Endothelial cell of umbilical vein (primary cell): ENCODE data around the gene KIZ. TPM values are rescaled to one million over a fixed set of nuclear protein-coding genes. Genes with fewer than 3 reads are reported as not detected.
A peak's percentile ranks its signal among the peaks of the same experiment; 100 is the strongest.

Experiments used
- BruUV-seq: library from RNA; stranded (reverse); fragments of 400-500 nt; replicated peaks from 2 replicates; lab custom pipeline; 2021; lab: Mats Ljungman, UMichigan
- CTCF ChIA-PET: fragments of 300-600, 350-600 bp; sonication (Branson Sonifier 250); formaldehyde crosslinking; loops from one replicate; lab custom pipeline; 2021; ENCODE audit warnings: antibody characterized with exemption, inconsistent platforms; lab: Charles Lee
- POLR2A ChIA-PET: fragments of 300-600, 350-600 bp; sonication (Branson Sonifier 250); formaldehyde crosslinking; loops from one replicate; lab custom pipeline; 2021; ENCODE audit warnings: antibody characterized with exemption, inconsistent platforms; lab: Charles Lee
- DNase-seq: peaks from one replicate; pipeline ENCODE4 v3.0.0-alpha.2; 2011; ENCODE audit warnings: low read depth, low spot score
- FAIRE-seq: peaks from 2 replicates; lab custom pipeline; 2011; peaks lifted over from hg19 to GRCh38; lab: Jason Lieb, UNC
- H2AFZ ChIP-seq: 2 replicates; pipeline ENCODE4 v1.6.0; 2012; ENCODE audit warnings: low read depth, low read length, control low read depth, inconsistent platforms
- H3K27ac ChIP-seq: 2 replicates; pipeline ENCODE4 v1.5.1; 2011; ENCODE audit warnings: low read depth, mild to moderate bottlenecking, control low read depth, low read length, moderate library complexity; ENCODE audit not compliant: insufficient read depth
- H3K27me3 ChIP-seq, 2 experiments: 2 replicates each; pipeline versions ENCODE4 v1.6.0 to v1.6.1; 2011; ENCODE audit warnings: low read length in 2 of 2, mixed read lengths in 1 of 2; ENCODE audit not compliant: control insufficient read depth in 2 of 2, insufficient read depth in 2 of 2
- H3K36me3 ChIP-seq, 2 experiments: 2 replicates in 1 of 2; 3 replicates in 1 of 2; pipeline ENCODE4 v1.5.1; 2011; ENCODE audit warnings: low read length in 2 of 2, mild to moderate bottlenecking in 1 of 2, moderate library complexity in 1 of 2; ENCODE audit not compliant: control insufficient read depth in 2 of 2, insufficient read depth in 2 of 2; ENCODE audit errors: extremely low read depth in 1 of 2
- H3K4me1 ChIP-seq: 3 replicates; pipeline ENCODE4 v1.5.1; 2011; ENCODE audit warnings: mild to moderate bottlenecking, low read length; ENCODE audit not compliant: control insufficient read depth, insufficient read depth; ENCODE audit errors: extremely low read depth
- H3K4me2 ChIP-seq: 2 replicates; pipeline ENCODE4 v1.6.1; 2011; ENCODE audit warnings: low read length, control low read depth, mixed read lengths; ENCODE audit not compliant: insufficient read depth
- H3K4me3 ChIP-seq, 3 experiments: fragments of 200-600 bp in 1 of 3; sonication (generic), shearing (Covaris generic) in 1 of 3; replicated peaks in 1 of 3; 2 replicates each; pipeline ENCODE4 v1.5.1; 2011 to 2016; ENCODE audit warnings: control low read depth in 3 of 3, low read length in 3 of 3, mild to moderate bottlenecking in 2 of 3, inconsistent platforms in 1 of 3, low read depth in 1 of 3, moderate library complexity in 1 of 3; ENCODE audit not compliant: insufficient read depth in 1 of 3
- H3K79me2 ChIP-seq: 2 replicates; pipeline ENCODE4 v1.6.0; 2012; ENCODE audit warnings: low read length, inconsistent platforms; ENCODE audit not compliant: control insufficient read depth, insufficient read depth
- H3K9ac ChIP-seq: replicated peaks from 2 replicates; pipeline ENCODE3; 2011; ENCODE audit warnings: low read length, control low read depth; ENCODE audit not compliant: insufficient read depth; ENCODE audit errors: extremely low read depth
- H3K9me1 ChIP-seq: replicated peaks from 3 replicates; pipeline ENCODE4 v1.6.0; 2011; ENCODE audit warnings: mild to moderate bottlenecking, low read length; ENCODE audit not compliant: control insufficient read depth, insufficient read depth; ENCODE audit errors: extremely low read depth
- H3K9me3 ChIP-seq: replicated peaks from 2 replicates; pipeline ENCODE4 v1.5.1; 2012; ENCODE audit warnings: low read length, inconsistent platforms; ENCODE audit not compliant: control insufficient read depth, insufficient read depth
- H4K20me1 ChIP-seq: replicated peaks from 2 replicates; pipeline ENCODE3; 2011; ENCODE audit warnings: mild to moderate bottlenecking, low read length; ENCODE audit not compliant: control insufficient read depth, insufficient read depth; ENCODE audit errors: extremely low read depth
- EZH2 ChIP-seq: IDR thresholded peaks from 2 replicates; pipeline ENCODE4 v1.6.1; 2012; ENCODE audit warnings: borderline replicate concordance, low read depth, mild to moderate bottlenecking, moderate library complexity, low read length, inconsistent platforms; ENCODE audit not compliant: severe bottlenecking
- FOS ChIP-seq: IDR thresholded peaks from 2 replicates; pipeline ENCODE4 v1.6.1; 2011; ENCODE audit warnings: mild to moderate bottlenecking, low read length, moderate library complexity, borderline replicate concordance; ENCODE audit not compliant: insufficient read depth
- GATA2 ChIP-seq: IDR thresholded peaks from 2 replicates; pipeline ENCODE4 v1.7.0; 2011; ENCODE audit warnings: low read depth, mild to moderate bottlenecking, moderate library complexity, mixed read lengths, low read length; ENCODE audit not compliant: insufficient read length, insufficient read depth
- JUN ChIP-seq: IDR thresholded peaks from 2 replicates; pipeline ENCODE4 v1.6.1; 2011; ENCODE audit warnings: borderline replicate concordance, low read depth; ENCODE audit not compliant: insufficient read length, insufficient read depth
- MYC ChIP-seq: IDR thresholded peaks from one replicate; pipeline ENCODE4 v1.6.1; 2011; ENCODE audit warnings: mild to moderate bottlenecking, low read depth, low read length
- POLR2A ChIP-seq: IDR thresholded peaks from 2 replicates; pipeline ENCODE4 v1.6.1; 2012; ENCODE audit warnings: low read depth, mild to moderate bottlenecking, control low read depth, low read length
- POLR2AphosphoS5 ChIP-seq: IDR thresholded peaks from 2 replicates; pipeline ENCODE4 v1.6.1; 2012; ENCODE audit warnings: low read depth, mild to moderate bottlenecking, control low read depth, low read length, moderate library complexity; ENCODE audit not compliant: insufficient read depth
- dilution Hi-C: fragments of 300-500 bp; cut with MboI; formaldehyde crosslinking; loops from one replicate; pipeline ENCODE4 v1.15.0; 2019; ENCODE audit warnings: low sequenced_read_pairs; ENCODE audit not compliant: extremely low pct_ligation_motif_present
- intact Hi-C: fragments of 100-400 bp; cut with micrococcal nuclease; formaldehyde crosslinking; loops from one replicate; pipeline ENCODE4 v1.10.0; 2022
- polyA plus RNA-seq, 4 experiments: library from polyadenylated mRNA; depleted of rRNA in 3 of 4; stranded (reverse) in 3 of 4; unstranded in 1 of 4; fragments of >200 nt; gene quantifications; 2 replicates each; pipeline versions ENCODE4 v1.2.1 to v1.2.3, GENCODE V29; 2011 to 2012; ENCODE audit warnings: missing spikeins in 1 of 4
- total RNA-seq: library from RNA; stranded (reverse); gene quantifications from 2 replicates; pipeline ENCODE4 v1.2.3, GENCODE V29; 2021
- TF ChIP-seq, protein P1 (sequence below): IDR thresholded peaks from 2 replicates; pipeline ENCODE4 v1.6.1; 2011; ENCODE audit not compliant: insufficient read depth, insufficient read length
- TF ChIP-seq, protein P2 (sequence below), 2 donors: IDR thresholded peaks; 1 replicate in 1 of 2; 2 replicates in 1 of 2; pipeline ENCODE4 v1.5.1; 2011; ENCODE audit warnings: low read length in 2 of 2, mild to moderate bottlenecking in 2 of 2, moderate library complexity in 2 of 2, control low read depth in 1 of 2, inconsistent platforms in 1 of 2, low read depth in 1 of 2; ENCODE audit not compliant: insufficient read depth in 1 of 2; ENCODE audit errors: extremely low read depth in 1 of 2

KIZ gene
- total and polyA plus RNA-seq, 2 donors (not counting 3 experiments of a cell fraction or from before 2014, with no cell fraction given), result 3.9 to 7.3 TPM

DNA sequence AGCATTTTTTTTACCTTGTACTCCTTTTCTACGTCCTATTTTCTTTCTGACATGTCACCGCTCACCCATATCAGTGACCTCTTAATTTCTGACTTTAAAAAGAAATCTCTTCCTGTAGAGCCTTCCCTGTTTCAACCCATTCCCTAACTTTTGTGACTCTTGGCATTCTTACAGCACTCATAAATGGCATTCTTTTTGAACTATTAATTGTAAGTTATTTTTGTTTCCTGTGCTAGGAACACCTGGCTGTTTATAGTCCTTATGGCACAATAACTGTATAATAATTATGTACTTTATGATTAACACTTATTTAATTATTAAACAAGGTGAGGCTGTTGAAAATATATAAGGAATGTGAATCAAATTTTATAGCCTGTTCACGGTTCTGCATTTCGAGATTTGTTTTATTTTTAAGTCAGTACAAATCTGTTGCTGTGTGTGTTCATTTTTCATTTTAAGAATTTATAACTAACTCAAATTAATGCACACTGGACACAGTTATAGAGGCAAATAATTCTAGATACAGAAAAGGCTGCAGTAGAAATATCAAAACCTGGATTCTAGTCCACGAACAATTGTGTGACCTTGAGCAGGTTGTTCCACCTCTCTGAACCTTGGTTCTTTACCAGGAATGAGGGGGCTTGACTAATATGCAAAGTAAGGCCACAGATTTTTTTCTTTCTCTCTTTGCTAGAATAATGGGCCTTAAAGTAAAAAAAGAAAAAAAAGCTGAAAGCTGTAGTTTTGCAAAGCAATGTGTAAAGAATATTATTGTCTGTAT is 1.5 kb downstream of the KIZ start:
- dilution Hi-C loops, result no loop called here
- Histone ChIP-seq H3K27ac (no peak overlapping the region), H3K79me2 (no peaks in the 10 kb centered on the region), H3K9me1 (no peaks in the 10 kb centered on the region), H3K9ac (no peak overlapping the region), H3K9me3 (no peaks in the 10 kb centered on the region), H3K36me3 (no peaks in the 10 kb centered on the region), H4K20me1 (no peaks in the 10 kb centered on the region), H2AFZ (no peak overlapping the region), H3K4me1 (peaks cover 13% of the 10 kb centered on the region), H3K4me3 (no peak overlapping the region), H3K27me3 (peaks cover 0 to 4% of the 10 kb centered on the region in 2 experiments), H3K4me2 (peak overlapping the region; percentile 92)
- no TSS peak for BruUV-seq
- TF ChIP-seq GATA2 (no peak), EZH2 (no peak), FOS (no peak), POLR2A (no peak), MYC (no peak), JUN (no peak), POLR2AphosphoS5 (no peak)
- TF ChIP-seq, protein P1, sequence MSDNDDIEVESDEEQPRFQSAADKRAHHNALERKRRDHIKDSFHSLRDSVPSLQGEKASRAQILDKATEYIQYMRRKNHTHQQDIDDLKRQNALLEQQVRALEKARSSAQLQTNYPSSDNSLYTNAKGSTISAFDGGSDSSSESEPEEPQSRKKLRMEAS, result no peak
- TF ChIP-seq, protein P2, sequence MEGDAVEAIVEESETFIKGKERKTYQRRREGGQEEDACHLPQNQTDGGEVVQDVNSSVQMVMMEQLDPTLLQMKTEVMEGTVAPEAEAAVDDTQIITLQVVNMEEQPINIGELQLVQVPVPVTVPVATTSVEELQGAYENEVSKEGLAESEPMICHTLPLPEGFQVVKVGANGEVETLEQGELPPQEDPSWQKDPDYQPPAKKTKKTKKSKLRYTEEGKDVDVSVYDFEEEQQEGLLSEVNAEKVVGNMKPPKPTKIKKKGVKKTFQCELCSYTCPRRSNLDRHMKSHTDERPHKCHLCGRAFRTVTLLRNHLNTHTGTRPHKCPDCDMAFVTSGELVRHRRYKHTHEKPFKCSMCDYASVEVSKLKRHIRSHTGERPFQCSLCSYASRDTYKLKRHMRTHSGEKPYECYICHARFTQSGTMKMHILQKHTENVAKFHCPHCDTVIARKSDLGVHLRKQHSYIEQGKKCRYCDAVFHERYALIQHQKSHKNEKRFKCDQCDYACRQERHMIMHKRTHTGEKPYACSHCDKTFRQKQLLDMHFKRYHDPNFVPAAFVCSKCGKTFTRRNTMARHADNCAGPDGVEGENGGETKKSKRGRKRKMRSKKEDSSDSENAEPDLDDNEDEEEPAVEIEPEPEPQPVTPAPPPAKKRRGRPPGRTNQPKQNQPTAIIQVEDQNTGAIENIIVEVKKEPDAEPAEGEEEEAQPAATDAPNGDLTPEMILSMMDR (IDR thresholded peaks at IDR 0.05; ENCODE audit: extremely low read depth in 1 of 2, insufficient read depth in 1 of 2, low read depth in 1 of 2, low read length in 2 of 2), result no peak
- CTCF ChIA-PET, result interaction anchor here (1.2 to 2.7 kb wide), 4 partner anchors 9 to 267 kb away, joined by 4 to 12 read pairs (median 4); no protein-coding TSS in a partner anchor
- POLR2A ChIA-PET, result interaction anchor here (1.1 kb wide), 1 partner anchor 7 kb away, joined by 3 read pairs; no protein-coding TSS in a partner anchor
- DNase-seq (no peak), FAIRE-seq (no peak)
- intact Hi-C loops, result loop anchor here (2.0 to 10.0 kb wide), 5 partner anchors 110 to 381 kb away; partner anchors contain the start of genes NKX2-4 and XRN2
